ENCODE data around the gene HMCES. TPM values are rescaled to one million over a fixed set of nuclear protein-coding genes. Genes with fewer than 3 reads are reported as not detected.

HMCES gene
- total RNA-seq, 1 donor from 2014 or later, result 29.6 TPM

DNA sequence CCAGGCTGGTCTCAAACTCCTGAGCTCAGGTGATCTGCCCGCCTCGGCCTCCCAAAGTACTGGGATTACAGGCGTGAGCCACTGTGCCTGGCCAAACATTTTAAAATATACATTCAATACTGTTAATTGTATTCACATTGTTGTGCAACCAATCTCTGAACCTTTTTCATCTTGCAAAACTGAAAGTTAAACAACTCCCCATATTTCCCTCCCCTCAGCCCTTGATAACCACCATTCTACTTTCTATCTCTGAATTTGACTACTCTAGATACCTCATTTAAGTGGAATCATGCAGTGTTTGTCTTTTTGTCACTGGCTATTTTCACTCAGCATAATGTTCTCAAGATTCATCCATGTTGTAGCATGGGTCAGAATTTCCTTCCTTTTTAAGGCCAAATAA is 30.0 kb downstream of the HMCES start:
- TF ChIP-seq CTCF (IDR thresholded peaks at IDR 0.05; ENCODE audit: unreplicated experiment), result no peak
- peaks cover 29% of the 10 kb centered on the region for H3K4me1 Mint-ChIP-seq
- no peak overlapping the region for H3K4me3 Mint-ChIP-seq
- no peaks in the 10 kb centered on the region for H3K9me3 Mint-ChIP-seq
- no peak overlapping the region for H3K27ac Mint-ChIP-seq
- no peak for DNase-seq (ENCODE audit: low spot score in 2 of 2, unreplicated experiment in 2 of 2)
- no peaks in the 10 kb centered on the region for H3K36me3 Mint-ChIP-seq
- no peaks in the 10 kb centered on the region for H3K27me3 Mint-ChIP-seq (ENCODE audit: low read depth)

- DNase-seq (ENCODE audit: low spot score in 2 of 2, unreplicated experiment in 2 of 2), result no peak
- Mint-ChIP-seq H3K36me3 (no peaks in the 10 kb centered on the region), H3K27ac (peak overlapping the region; percentile 19), H3K27me3 (ENCODE audit: low read depth) (no peaks in the 10 kb centered on the region), H3K9me3 (no peaks in the 10 kb centered on the region), H3K4me1 (peaks cover 23% of the 10 kb centered on the region), H3K4me3 (no peak overlapping the region)
- TF ChIP-seq CTCF (IDR thresholded peaks at IDR 0.05; ENCODE audit: unreplicated experiment), result no peak
These were observed 31.7 kb downstream of the HMCES start for GRCh38 chr3:129310111-129311011.

GRCh38 chr3:129311054-129311902 is 32.6 kb downstream of the HMCES start:
- no peak for DNase-seq (ENCODE audit: low spot score in 2 of 2, unreplicated experiment in 2 of 2)
- no peak for TF ChIP-seq CTCF (IDR thresholded peaks at IDR 0.05; ENCODE audit: unreplicated experiment)
- peak overlapping the region; percentile 19 for H3K27ac Mint-ChIP-seq
- peaks cover 14% of the 10 kb centered on the region for H3K4me1 Mint-ChIP-seq
- H3K9me3 Mint-ChIP-seq, result no peaks in the 10 kb centered on the region
- H3K27me3 Mint-ChIP-seq (ENCODE audit: low read depth), result no peaks in the 10 kb centered on the region
- H3K36me3 Mint-ChIP-seq, result no peaks in the 10 kb centered on the region
- H3K4me3 Mint-ChIP-seq, result no peak overlapping the region

DNA sequence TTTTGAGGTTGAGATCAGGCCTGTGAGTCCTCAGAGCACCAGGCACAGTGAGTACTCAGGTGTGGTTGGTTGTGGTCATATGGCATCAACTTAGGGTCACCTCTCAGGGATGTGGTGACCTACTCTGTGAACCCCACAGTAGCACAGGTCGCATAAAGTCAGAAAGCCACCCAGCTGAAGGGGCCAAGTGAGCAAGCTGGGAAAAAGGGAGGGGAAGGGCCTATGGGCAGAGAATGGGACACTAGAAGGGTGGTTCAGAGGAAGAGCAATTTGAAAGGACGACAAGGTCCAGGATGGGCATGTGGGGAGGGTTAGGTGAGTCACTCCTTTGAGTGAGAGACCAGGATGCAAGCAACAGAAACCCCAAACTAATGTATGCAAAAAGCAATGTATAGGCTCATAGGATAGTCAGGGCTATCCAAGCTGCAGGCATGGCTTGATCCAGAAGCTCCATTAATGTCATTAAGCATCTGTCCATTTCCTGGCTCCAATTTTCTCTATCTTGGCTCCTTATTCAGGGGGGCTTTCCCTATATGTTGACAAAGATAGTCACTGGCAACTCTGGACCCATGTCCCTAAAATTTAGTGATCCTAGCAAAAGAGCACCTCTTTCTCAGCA is 33.5 kb downstream of the HMCES start:
- Mint-ChIP-seq H3K27me3 (ENCODE audit: low read depth) (no peaks in the 10 kb centered on the region), H3K4me1 (peaks cover 12% of the 10 kb centered on the region), H3K27ac (no peak overlapping the region), H3K36me3 (no peaks in the 10 kb centered on the region), H3K4me3 (no peak overlapping the region), H3K9me3 (no peaks in the 10 kb centered on the region)
- TF ChIP-seq CTCF (IDR thresholded peaks at IDR 0.05; ENCODE audit: unreplicated experiment), result no peak
- no peak for DNase-seq (ENCODE audit: low spot score in 2 of 2, unreplicated experiment in 2 of 2)

DNA sequence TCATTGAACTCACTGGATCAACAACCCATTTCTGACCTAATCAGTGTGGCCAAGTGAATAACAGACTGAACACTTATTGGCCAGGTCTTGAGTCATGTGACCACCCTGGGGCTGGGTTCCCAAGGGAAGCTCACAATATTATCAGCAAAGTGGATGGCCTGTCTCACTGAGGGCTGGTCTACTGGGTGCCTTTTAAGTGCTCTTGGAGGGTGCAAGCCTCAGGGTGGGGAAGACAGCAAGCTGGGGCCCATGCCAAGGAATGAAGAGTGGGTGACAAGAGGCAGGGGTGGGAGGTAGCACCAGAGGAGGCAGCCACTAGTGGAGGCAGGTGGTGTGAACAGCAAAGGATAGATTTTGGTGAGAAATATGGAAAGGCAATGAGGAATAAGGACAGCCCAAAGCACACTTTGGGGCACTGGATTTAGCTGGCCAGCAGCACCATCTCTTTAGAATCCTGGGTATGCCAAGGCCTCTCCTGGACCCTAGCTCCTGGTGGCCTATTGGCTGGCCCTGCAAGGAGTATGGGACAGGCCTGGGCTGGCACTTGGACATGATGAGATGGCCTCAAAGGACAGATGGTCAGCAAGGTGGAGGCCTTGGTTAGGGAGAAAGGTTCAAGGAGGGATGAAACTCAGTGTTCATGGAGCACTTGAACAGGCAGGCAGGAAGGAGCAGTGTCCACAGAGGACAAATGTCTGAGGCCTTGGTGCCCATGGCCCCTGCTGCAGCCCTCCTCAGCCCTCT is 34.2 kb downstream of the HMCES start:
- no peak for DNase-seq (ENCODE audit: low spot score in 2 of 2, unreplicated experiment in 2 of 2)
- H3K36me3 Mint-ChIP-seq, result no peaks in the 10 kb centered on the region
- no peaks in the 10 kb centered on the region for H3K9me3 Mint-ChIP-seq
- no peak for TF ChIP-seq CTCF (IDR thresholded peaks at IDR 0.05; ENCODE audit: unreplicated experiment)
- no peaks in the 10 kb centered on the region for H3K27me3 Mint-ChIP-seq (ENCODE audit: low read depth)
- peak overlapping the region; percentile 50 for H3K27ac Mint-ChIP-seq
- H3K4me1 Mint-ChIP-seq, result peaks cover 14% of the 10 kb centered on the region
- H3K4me3 Mint-ChIP-seq, result peak overlapping the region; percentile 9
